22Rv1 (cell line): Measurements from ENCODE around the gene RAB3A.

Experiments
- ZFX ChIP-seq: fragments of 450-650 bp; IDR thresholded peaks from 2 replicates; pipeline ENCODE4 v1.6.1; 2017; ENCODE audit warnings: antibody characterized with exemption, borderline replicate concordance
- TF ChIP-seq, protein P1 (sequence below): fragments of 450-650 bp; IDR thresholded peaks from 2 replicates; pipeline ENCODE4 v1.5.1; 2017; ENCODE audit warnings: mild to moderate bottlenecking

DNA sequence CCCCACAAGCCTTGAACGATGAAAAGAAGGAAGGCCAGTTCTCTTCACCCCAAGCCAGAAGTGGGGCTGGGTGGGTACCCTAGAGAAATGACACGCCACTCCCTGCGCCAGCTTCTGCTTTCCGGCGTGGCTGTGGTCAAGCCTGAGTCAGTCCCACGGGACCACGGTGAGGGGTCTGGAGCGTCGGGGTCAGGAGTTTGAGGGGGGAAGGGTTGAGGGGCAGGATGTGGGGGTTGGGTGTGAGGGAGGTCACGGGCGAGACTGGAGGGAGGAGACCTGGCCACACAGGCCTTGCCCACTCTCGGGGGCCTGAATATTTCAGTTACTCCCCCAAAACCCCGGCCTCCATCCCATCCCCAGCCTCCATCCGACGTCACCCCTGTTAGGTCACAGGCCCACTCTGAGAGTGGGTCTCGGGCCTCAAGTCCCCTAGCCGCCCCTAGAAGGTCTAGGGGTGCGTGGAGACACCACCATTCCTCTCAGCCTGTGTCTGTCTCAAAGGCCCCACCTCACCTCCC is 30.7 kb downstream of the RAB3A start:
- TF ChIP-seq, protein P1, sequence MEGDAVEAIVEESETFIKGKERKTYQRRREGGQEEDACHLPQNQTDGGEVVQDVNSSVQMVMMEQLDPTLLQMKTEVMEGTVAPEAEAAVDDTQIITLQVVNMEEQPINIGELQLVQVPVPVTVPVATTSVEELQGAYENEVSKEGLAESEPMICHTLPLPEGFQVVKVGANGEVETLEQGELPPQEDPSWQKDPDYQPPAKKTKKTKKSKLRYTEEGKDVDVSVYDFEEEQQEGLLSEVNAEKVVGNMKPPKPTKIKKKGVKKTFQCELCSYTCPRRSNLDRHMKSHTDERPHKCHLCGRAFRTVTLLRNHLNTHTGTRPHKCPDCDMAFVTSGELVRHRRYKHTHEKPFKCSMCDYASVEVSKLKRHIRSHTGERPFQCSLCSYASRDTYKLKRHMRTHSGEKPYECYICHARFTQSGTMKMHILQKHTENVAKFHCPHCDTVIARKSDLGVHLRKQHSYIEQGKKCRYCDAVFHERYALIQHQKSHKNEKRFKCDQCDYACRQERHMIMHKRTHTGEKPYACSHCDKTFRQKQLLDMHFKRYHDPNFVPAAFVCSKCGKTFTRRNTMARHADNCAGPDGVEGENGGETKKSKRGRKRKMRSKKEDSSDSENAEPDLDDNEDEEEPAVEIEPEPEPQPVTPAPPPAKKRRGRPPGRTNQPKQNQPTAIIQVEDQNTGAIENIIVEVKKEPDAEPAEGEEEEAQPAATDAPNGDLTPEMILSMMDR: no peak
- TF ChIP-seq ZFX: no peak
